ENCODE results near the gene SMARCD3. TPM values are rescaled to one million over a fixed set of nuclear protein-coding genes. Genes with fewer than 3 reads are reported as not detected.

Gene SMARCD3
- total and polyA plus RNA-seq, 2 of the 4 experiments (the other 2 are of a cell fraction), result 37.5 to 48.5 TPM

GRCh38 chr7:151252561-151252835, 4.0 kb upstream of the SMARCD3 start:
- H3K9me1 ChIP-seq (ENCODE audit: insufficient read depth, low read length), result peaks cover 10% of the 10 kb centered on the region
- peak overlapping the region; percentile 87; the same call in 1 of the 3 replicates for H2BK15ac ChIP-seq (ENCODE audit: low read depth, low read length)
- CTCF ChIA-PET, result no interaction called here
- POLR2A ChIA-PET (ENCODE audit: unreplicated experiment), result interaction anchor here (1.4 kb wide), 1 partner anchor 20 kb away, joined by 4 read pairs; the partner anchor contains the start of gene CHPF2
- H3K27me3 ChIP-seq (ENCODE audit: control insufficient read depth, insufficient read depth, low read length), result peaks cover 5% of the 10 kb centered on the region; the same call in 1 of the 2 replicates
- ATAC-seq (ENCODE audit: low read depth) (no peak), DNase-seq (no peak)
- H4K5ac ChIP-seq (ENCODE audit: low read depth, low read length), result peak overlapping the region; percentile 91
- H2AK5ac ChIP-seq (ENCODE audit: low read depth, low read length), result peak overlapping the region; percentile 91
- peak overlapping the region; percentile 40; the same call in 1 of the 2 replicates for H2BK20ac ChIP-seq (ENCODE audit: low read depth, low read length)
- peak overlapping the region; percentile 95 to 98 for H4K8ac ChIP-seq (ENCODE audit: low read depth in 2 of 2, low read length in 2 of 2)
- H3K4me3 ChIP-seq (ENCODE audit: insufficient read depth, low read depth, low read length), result peak overlapping the region; percentile 74
- peak overlapping the region; percentile 82 for H3K4me2 ChIP-seq (ENCODE audit: low read depth, low read length)
- 0% methylated on average over 1 of the region's 9 CpGs; no CpG with 5 or more reads in 1 of the 2 experiments for WGBS, 2 experiments (ENCODE audit: extremely low coverage in 2 of 2, insufficient read length in 1 of 2)
- H4K91ac ChIP-seq (ENCODE audit: insufficient read depth, low read depth, low read length), result peak overlapping the region; percentile 96
- H3K4ac ChIP-seq (ENCODE audit: low read depth, low read length), result peak overlapping the region; percentile 98
- peak overlapping the region; percentile 85 for H3K18ac ChIP-seq (ENCODE audit: low read depth, low read length)
- H3K9ac ChIP-seq (ENCODE audit: low read depth, low read length), result peak overlapping the region; percentile 81
- no TSS peak for BruUV-seq (replicated peaks)
- H2AK9ac ChIP-seq (replicated peaks; ENCODE audit: low read depth, low read length, poor library complexity), result peak overlapping the region; percentile 98
- dilution Hi-C loops (cut with HindIII; ENCODE audit: low sequenced_read_pairs, unreplicated experiment) (no loop called here), in situ Hi-C loops (cut with MboI; ENCODE audit: low sequenced_read_pairs) (no loop called here), intact Hi-C loops (cut with micrococcal nuclease) (no loop called here)
- no peaks in the 10 kb centered on the region for H4K20me1 ChIP-seq (ENCODE audit: insufficient read depth, low read length)
- TF ChIP-seq RFX5 (IDR thresholded peaks at IDR 0.05; ENCODE audit: low read depth, low read length), result no peak
- no peak for TF ChIP-seq CEBPB (IDR thresholded peaks at IDR 0.05; ENCODE audit: low read depth, low read length)
- no peak for TF ChIP-seq RAD21 (IDR thresholded peaks at IDR 0.05; ENCODE audit: low read length)
- TF ChIP-seq, protein P1, sequence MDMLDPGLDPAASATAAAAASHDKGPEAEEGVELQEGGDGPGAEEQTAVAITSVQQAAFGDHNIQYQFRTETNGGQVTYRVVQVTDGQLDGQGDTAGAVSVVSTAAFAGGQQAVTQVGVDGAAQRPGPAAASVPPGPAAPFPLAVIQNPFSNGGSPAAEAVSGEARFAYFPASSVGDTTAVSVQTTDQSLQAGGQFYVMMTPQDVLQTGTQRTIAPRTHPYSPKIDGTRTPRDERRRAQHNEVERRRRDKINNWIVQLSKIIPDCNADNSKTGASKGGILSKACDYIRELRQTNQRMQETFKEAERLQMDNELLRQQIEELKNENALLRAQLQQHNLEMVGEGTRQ (IDR thresholded peaks at IDR 0.05; ENCODE audit: low read depth, low read length), result no peak
- no peak for TF ChIP-seq BHLHE40 (IDR thresholded peaks at IDR 0.05; ENCODE audit: low read depth, low read length)
- TF ChIP-seq MXI1 (IDR thresholded peaks at IDR 0.05; ENCODE audit: borderline replicate concordance, low read depth, low read length), result no peak
- TF ChIP-seq CTCF (conservative IDR thresholded peaks at IDR 0.05; ENCODE audit: low read depth, low read length), result no peak
- no peak for TF ChIP-seq CHD1 (IDR thresholded peaks at IDR 0.05; ENCODE audit: low read depth, low read length)
- no peak for TF ChIP-seq MAZ (IDR thresholded peaks at IDR 0.05; ENCODE audit: borderline replicate concordance, low read depth, low read length)
- no peak for TF ChIP-seq RCOR1 (IDR thresholded peaks at IDR 0.05; ENCODE audit: insufficient replicate concordance, low read length)
- TF ChIP-seq SMC3 (IDR thresholded peaks at IDR 0.05; ENCODE audit: low read depth, low read length), result no peak
- no peak for TF ChIP-seq MAFK (IDR thresholded peaks at IDR 0.05; ENCODE audit: low read depth, low read length)
- no peak for TF ChIP-seq ELK1 (IDR thresholded peaks at IDR 0.05; ENCODE audit: borderline replicate concordance, low read depth, low read length)
- no peak for TF ChIP-seq FOS (IDR thresholded peaks at IDR 0.05; ENCODE audit: low read depth, low read length)
- TF ChIP-seq NFE2L2 (IDR thresholded peaks at IDR 0.05; ENCODE audit: low read depth, low read length), result no peak
- no peaks in the 10 kb centered on the region for H3K9me3 ChIP-seq (ENCODE audit: control insufficient read depth, insufficient read depth, low read length)
- peak overlapping the region; percentile 58 for H2BK120ac ChIP-seq (ENCODE audit: low read depth, low read length)
- peak overlapping the region; percentile 89; the same call in 1 of the 2 replicates for H3K56ac ChIP-seq (ENCODE audit: extremely low read depth, insufficient read depth, low read length)
- peaks cover 5 to 39% of the 10 kb centered on the region in 2 experiments; a peak in 3 of 4 replicates for H3K79me1 ChIP-seq (ENCODE audit: low read depth in 1 of 2, low read length in 2 of 2)
- peak overlapping the region; percentile 97 for H3K27ac ChIP-seq (ENCODE audit: insufficient read depth, low read length)
- peak overlapping the region; percentile 85 for H2BK5ac ChIP-seq (ENCODE audit: low read depth, low read length, poor library complexity, severe bottlenecking)
- H3K36me3 ChIP-seq (ENCODE audit: control insufficient read depth, insufficient read depth, low read length), result no peaks in the 10 kb centered on the region
- peak overlapping the region; percentile 99 for H3K23ac ChIP-seq (ENCODE audit: low read depth, low read length)
- H3K14ac ChIP-seq (replicated peaks; ENCODE audit: low read depth, low read length), result peak overlapping the region; percentile 100
- H3K4me1 ChIP-seq (ENCODE audit: control insufficient read depth, insufficient read depth, low read length), result peaks cover 25% of the 10 kb centered on the region
- H2AFZ ChIP-seq (replicated peaks; ENCODE audit: low read length, poor library complexity), result peak overlapping the region; percentile 95
